ELR (cell line): Measurements from ENCODE around the gene LRBA.
"Not testable (repeated sequence)": the region's sequence is repeated elsewhere in the genome, so short reads cannot be mapped to it uniquely, and the experiment has no call there.

Experiments used
- DNase-seq: peaks from one replicate; pipeline ENCODE4 v3.0.0-alpha.2; 2015; ENCODE audit warnings: low read depth

The LRBA gene

DNA sequence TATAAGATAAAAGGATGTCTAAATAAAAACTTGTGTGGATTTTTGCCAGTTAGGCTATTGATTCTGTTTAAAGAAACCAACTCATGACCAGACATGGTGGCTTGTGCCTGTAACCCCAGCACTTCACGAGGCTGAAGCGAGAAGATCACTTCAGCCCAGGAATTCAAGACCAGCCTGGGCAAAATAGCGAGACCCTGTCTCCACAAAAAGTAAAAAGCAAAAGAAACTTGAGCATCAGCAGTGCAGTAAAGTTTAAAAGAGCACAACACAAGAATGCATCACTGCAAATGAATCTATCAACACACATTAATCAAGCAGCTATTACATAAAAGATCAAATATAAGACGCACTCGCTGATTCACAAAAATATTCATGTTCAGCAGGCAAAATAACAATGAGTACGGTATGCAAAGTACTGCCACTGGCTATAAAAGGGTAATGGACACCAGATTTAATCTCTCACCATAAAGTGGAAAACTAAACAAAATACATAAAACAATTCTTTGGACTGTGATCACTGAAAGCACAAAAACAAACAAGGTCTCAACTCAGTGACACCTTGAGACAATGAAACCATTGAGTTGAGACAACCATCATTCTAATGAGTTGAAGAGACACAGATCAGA lies 41.3 kb downstream of the LRBA start:
- DNase-seq: no peak

- no peak for DNase-seq
Observed at GRCh38 chr4:150972592-150972991, 42.5 kb downstream of the LRBA start.

DNA sequence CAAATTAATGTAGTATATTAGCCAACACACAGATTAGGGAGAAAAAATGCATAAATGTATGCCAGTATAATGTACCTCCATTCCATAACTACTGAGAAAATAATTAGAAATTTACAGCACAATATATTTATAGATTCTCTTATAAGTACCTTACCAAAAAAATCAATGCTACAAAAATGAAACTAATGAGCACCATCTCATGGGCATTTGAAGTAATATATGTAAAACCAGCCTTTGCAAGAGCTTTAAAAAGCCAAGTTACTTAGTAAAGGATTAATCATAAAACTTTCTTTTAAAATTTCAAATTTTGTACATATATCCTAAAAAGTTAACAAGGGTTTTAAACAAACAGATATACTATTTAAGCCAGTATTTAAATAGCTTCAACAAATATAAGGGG lies 43.2 kb downstream of the LRBA start:
- no peak for DNase-seq

- no peak for DNase-seq
Observed at GRCh38 chr4:150970685-150971151, 44.4 kb downstream of the LRBA start.

GRCh38 chr4:150964754-150965153 lies 50.3 kb downstream of the LRBA start:
- DNase-seq: no peak

- not testable (repeated sequence) for DNase-seq
Observed at GRCh38 chr4:150963602-150964345, 51.3 kb downstream of the LRBA start.

- DNase-seq: no peak
Observed at GRCh38 chr4:150962245-150962644, 52.8 kb downstream of the LRBA start.

DNA sequence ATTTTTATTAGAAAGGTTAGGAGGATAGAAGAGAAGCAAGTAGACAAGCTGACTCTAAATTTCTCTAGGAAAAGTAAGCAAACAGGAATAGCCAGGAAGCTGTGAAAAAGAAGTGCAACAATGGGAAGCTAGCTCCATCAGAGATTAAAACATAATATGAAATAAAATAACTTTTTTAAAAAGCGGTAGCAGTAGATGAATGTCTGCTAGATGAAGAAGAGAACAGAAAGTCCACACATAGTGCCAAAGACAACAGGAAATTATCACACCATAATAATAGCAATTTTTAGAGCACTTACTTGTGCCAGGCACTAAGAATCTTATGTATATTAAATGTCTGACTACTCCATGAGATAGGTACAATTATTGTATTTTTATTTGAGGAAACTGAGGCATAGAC lies 53.5 kb downstream of the LRBA start:
- no peak for DNase-seq

DNA sequence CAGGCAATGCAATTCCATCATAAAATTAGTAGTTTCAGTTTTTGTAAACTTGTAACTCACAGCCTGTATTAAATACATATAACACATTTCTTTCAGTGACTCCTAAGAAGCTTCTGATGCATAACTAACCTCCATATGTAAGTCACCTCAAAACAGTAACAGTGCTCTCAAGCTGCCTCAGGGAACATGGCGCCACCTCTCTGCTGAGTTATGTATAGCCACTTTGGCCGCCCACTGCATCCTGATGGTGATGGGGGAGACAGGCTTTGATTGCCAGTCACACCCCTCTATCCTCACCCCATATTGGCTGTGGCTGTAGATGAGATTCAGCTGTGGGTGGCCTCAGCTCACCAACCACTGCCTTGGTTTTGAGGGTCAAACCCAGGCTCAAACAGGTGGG lies 54.3 kb downstream of the LRBA start:
- peak; percentile 59 for DNase-seq

DNA sequence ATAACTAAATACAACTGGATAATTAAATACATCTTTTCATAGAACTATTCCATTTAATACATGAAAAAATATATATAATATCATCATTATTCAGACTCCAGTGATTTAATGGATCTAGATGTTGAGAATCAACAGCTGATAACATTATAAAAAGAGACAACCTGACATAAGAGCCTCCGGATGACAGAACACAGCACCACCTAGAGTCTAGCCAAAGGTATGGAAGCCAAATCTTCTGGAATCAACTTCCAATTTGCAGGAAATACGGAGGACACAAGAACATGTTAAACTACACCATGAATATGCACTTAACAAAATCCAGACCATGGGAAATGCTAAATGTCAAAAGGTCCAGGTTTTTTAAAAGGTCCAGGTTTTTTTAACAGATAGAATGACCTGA lies 55.0 kb downstream of the LRBA start:
- DNase-seq: peak; percentile 56

GRCh38 chr4:150957981-150958380 lies 57.1 kb downstream of the LRBA start:
- not testable (repeated sequence) for DNase-seq

- DNase-seq: not testable (repeated sequence)
Observed at GRCh38 chr4:150957095-150957494, 58.0 kb downstream of the LRBA start.

DNA sequence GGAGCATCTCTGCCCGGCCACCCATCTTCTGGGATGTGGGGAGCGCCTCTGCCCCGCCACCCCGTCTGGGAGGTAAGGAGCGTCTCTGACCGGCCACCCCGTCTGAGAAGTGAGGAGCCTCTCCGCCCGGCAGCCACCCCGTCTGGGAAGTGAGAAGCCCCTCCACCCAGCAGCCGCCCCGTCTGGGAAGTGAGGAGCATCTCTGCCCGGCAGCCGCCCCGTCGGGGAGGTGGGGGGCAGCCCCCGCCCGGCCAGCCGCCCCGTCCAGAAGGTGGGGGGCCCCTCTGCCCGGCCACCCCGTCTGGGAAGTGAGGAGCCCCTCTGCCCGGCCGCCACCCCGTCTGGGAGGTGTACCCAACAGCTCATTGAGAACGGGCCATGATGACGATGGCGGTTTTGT lies 61.2 kb downstream of the LRBA start:
- not testable (repeated sequence) for DNase-seq

DNA sequence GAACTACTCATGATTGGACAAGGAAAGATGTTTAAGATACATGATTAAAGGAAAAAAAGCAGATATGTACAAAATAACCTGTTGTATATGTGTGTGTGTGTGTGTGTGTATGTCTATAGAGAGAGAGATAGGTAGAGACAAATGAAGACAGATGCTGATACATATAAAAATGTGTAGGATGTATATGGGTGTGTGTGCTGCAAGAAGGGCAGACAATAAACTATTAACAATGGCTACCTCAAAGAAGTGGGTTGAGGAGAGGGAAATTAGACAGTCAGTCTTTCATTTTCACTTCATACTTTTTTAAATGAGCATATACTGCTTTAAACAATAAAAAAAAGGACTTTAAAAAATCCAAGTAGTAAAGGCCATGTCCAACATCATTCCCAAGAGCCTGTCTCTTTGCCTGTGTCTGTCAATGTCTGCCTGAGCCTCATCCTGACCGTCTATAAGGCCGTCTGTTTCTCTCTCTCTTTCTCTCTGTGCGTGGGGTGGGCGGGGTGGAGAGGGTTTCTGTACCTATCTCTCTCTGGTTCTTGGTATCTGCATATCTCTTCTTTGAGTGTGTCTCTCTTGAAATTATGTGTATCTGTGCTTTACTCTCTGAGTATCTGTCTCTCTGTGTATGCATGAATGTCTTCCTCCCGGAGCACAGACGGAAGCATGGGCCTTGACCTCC lies 62.8 kb downstream of the LRBA start:
- DNase-seq: no peak

DNA sequence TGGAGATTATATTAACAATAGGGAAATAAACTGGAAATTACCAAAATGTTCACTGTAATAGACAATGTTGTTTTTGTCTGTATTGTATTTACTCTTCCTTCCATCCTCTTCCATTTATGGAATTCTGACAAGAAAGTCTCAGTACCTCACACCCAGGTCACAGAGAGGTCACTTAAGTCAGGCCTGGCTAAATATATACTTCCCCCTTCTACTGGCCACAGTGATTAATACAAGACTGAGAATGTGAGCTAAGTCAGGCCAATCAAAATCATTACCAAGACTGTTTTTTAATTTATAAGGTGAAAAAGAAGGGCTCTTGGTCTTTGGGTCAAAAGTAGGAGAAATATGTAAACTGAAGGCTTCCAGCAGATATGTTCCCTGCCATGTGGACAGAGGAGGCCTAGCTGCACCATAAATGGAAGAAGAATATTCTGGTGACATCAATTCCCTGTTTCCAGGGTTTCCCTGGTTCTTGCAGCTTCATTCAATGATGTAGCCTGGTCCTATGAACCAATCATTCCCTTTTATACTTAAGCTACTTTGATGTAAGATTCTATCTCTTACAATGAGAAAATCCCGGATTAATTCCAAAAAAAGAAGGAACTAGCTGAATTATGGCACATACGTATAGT lies 64.3 kb downstream of the LRBA start:
- peak; percentile 15 for DNase-seq

DNA sequence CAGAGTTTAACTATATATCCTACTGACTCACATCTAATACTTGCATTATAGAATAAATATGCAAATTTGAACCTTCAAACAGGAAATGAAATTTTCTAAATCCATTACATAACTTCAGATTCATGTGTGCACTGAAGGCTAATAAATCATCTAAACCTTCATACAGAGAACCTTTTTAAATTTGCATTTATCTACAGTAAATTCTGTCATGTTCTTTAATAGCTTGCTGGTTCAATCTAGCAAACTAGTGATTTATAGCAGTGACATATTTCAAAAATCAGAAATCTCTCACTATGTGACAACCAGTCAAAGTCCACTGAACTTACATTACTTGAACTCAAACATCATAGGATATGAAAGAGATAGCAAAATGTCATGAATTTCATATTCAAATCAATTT lies 65.1 kb downstream of the LRBA start:
- no peak for DNase-seq

DNA sequence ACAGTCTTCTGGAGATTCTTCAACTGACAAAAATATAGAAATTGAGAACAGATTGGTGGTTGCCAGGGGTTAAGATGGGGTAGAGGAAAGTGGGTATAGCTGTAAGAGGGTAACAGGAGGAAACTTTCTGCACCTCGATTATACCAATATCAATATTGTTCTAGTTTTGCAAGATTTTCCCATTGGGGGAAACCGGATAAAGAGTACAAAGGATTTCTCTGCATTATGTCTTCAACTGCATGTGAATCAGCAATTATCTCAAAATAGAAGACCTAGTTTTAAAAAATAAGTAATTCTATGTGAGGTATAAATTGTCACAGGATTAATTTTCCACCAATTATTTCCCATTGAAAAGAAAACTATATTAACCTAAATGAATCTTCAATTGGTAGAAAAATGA lies 65.7 kb downstream of the LRBA start:
- DNase-seq: no peak

GRCh38 chr4:150948710-150949109 lies 66.4 kb downstream of the LRBA start:
- no peak for DNase-seq

- no peak for DNase-seq
Observed at GRCh38 chr4:150948074-150948473, 67.0 kb downstream of the LRBA start.

GRCh38 chr4:150944660-150945059 lies 70.4 kb downstream of the LRBA start:
- no peak for DNase-seq

- no peak for DNase-seq
Observed at GRCh38 chr4:150943818-150944217, 71.3 kb downstream of the LRBA start.

GRCh38 chr4:150943126-150943525 lies 72.0 kb downstream of the LRBA start:
- DNase-seq: no peak

DNA sequence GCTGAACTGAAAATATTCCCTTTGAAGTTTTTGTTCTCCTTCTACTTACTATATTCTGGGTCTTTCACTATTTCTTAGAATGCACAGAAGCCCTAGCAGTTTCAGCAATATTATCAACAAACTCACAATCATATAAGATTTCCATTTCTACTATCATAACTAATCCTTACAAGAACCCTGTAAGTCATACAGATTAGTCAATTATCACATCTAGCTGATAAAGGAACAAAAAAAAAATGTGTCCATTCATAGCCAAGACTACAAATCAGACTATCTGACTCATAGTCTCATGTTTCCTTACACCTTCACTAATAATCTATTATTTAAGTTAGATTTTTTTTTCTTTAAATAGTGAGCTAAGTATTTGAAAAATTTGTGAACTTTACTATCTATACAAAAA lies 72.5 kb downstream of the LRBA start:
- DNase-seq: no peak
